Activated CD8-positive, alpha-beta memory T cell treated with anti-CD3 and anti-CD28 coated beads, Interleukin-2, amount 10 ng/mL, durations not matched to agents 7 days and 5 days (primary cell): Measurements from ENCODE around the gene ANAPC5. TPM values are rescaled to one million over a fixed set of nuclear protein-coding genes. Genes with fewer than 3 reads are reported as not detected.

Experiments used
- ATAC-seq: fragments of 150-1000 bp; cut with Tn5 transposase; one replicate; pipeline ENCODE4 v1.10.0; 2021; ENCODE audit warnings: moderate library complexity
- CTCF ChIA-PET: fragments of 350-600 bp; sonication (Branson Sonifier 250); formaldehyde crosslinking; loops from one replicate; lab custom pipeline; 2021; ENCODE audit warnings: antibody characterized with exemption; lab: Charles Lee
- DNase-seq: peaks from one replicate; pipeline ENCODE4 v3.0.0-alpha.2; 2020
- H3K27ac Mint-ChIP-seq: one replicate; pipeline ENCODE4 v1.8.0; 2021; ENCODE audit warnings: mild to moderate bottlenecking, mixed read lengths
- H3K27me3 Mint-ChIP-seq: one replicate; pipeline ENCODE4 v1.8.0; 2021; ENCODE audit warnings: mixed read lengths
- H3K36me3 Mint-ChIP-seq: one replicate; pipeline ENCODE4 v1.8.0; 2021; ENCODE audit warnings: mild to moderate bottlenecking, mixed read lengths
- H3K4me1 Mint-ChIP-seq: one replicate; pipeline ENCODE4 v1.8.0; 2021; ENCODE audit warnings: mixed read lengths
- H3K4me3 Mint-ChIP-seq: one replicate; pipeline ENCODE4 v1.8.0; 2021; ENCODE audit warnings: mild to moderate bottlenecking, moderate library complexity, mixed read lengths
- H3K9me3 Mint-ChIP-seq: one replicate; pipeline ENCODE4 v1.8.0; 2022; ENCODE audit warnings: low read depth, mixed read lengths
- total RNA-seq, 2 experiments: library from RNA; stranded (reverse); gene quantifications; one replicate each; pipeline ENCODE4 v1.2.3, GENCODE V29; 2021

Gene ANAPC5
- total RNA-seq, 2 experiments from 2014 or later = 138 to 157 TPM

DNA sequence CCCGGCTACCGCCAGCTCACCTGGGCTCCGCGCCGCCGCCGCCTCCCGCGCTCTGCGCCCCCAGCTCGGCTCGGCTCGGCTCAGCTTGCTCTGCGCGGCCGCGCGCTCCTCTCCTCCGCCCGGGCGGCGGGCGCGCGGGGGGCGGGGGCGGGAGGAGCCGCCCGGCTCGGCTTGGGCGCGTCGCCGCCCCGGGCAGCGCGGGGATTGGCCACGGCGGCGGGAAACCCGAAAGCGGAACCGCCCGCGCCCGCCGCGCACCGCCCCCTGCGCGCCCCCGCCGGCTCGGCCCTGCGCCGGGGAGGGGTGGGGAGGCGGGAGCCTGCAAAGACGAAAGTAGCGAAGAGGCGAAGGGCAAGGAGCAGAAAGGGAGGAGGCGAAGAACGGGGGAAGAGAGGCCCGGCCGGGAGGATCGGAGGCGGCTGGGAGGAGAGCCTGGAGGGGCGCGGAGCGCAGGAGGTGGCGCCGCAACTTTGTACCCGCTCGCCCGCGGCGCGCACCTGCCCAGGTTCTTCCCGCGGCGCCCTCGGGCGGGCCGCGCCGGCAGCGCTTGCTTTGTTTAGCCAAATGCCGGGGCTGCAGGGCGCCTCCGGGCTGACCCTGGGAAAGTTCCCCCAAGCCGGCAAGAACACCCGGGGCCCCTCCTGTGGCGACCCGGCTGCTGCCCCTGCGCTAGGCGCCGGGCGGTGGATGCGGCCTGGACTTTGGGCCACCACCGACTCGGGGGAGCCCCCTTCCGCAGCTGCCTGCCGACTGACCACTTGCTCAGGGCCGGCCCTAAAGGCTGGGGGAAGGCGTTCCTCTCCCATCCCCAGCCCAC is 55.4 kb downstream of the ANAPC5 start, which contains the start of gene CAMKK2:
Gene CAMKK2, minus strand, starts transcription at position 92 of the 817 bp plus-strand sequence. CDS start 22,183 bp downstream, outside the sequence.
- CTCF ChIA-PET = interaction anchor here (0.5 to 2.0 kb wide), 4 partner anchors 40 to 298 kb away, joined by 3 to 4 read pairs (median 4); partner anchors contain the start of gene ANAPC5
- no peaks in the 10 kb centered on the region for H3K27me3 Mint-ChIP-seq
- peaks cover 31% of the 10 kb centered on the region for H3K4me1 Mint-ChIP-seq
- ATAC-seq = peak; percentile 88
- peak within 1 kb of the TSS; percentile 87 for H3K4me3 Mint-ChIP-seq
- peak; percentile 90 for DNase-seq
- H3K9me3 Mint-ChIP-seq = no peaks in the 10 kb centered on the region
- peak within 1 kb of the TSS; percentile 84 for H3K27ac Mint-ChIP-seq
- peaks cover 3% of the 10 kb centered on the region for H3K36me3 Mint-ChIP-seq

DNA sequence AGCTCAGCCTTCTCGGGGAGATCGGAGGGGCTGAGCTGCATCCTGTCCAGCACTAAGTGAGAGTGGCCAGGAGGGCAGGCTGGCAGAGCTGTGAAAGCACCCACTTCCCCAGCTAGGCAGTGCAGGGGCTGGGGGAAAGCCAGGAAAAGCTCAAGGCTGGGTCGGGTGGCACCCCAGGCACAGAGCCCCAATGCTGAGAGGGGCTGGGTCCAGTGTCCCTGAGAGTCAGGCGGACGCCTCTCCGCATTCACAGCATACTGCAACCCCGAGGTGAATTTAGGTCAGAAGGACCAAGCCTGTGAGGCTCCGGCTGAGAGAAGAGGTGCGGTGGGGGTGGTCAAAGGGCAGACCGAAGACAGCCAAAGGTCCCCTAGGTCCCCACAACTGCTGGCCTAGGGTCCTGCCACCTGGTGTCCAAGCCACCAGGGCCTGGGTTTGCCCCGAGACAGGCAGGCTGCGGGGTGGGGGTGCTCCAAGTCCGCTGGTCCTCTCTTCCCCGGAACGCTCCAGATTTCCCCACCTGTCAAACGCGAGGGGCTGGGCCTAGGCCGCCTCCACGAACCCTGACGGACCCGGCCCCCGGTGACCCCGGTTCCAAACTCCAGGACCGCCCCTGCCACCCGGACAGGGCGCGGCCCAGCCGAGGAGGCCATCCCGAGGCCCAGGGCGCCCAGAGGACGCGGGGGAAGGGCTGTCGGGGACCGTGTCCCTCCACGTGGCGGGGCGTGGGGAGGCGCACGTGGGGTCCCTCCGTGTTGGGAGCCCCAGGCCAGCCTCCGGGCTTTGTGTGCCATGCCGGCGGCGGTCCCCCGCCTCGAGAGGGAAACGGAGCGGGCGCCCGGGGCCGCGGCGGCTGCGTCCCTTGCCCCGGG is 56.2 kb downstream of the ANAPC5 start:
- no peaks in the 10 kb centered on the region for H3K9me3 Mint-ChIP-seq

DNA sequence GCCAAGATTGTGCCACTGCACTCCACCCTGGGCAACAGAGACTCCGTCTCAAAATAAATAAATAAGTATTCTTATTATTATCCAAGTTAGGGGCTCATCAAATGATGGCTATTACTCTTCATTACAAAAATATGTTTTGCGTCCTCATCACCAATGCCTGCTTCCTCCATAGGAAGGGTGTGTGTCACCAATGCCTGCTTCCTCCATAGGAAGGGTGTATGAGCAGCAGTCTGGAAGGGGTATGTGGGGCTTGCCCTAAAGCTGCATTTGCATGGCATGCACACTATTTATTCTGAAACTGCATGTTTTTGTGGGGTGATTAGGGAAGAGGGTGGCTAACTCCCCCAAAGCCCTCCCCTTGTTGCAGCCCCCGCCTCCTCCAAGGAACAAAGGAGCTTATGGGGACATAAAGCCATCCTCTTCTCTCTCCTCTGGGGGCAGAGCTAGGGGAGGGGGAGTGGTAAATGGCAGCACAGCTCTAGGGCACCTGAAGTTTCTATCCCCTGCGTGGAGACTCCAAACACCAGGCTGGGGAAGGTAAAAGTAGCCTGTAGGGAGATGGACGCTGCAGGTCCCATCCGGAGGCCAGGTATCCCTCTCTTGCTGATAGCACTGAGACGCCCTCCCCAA is 57.0 kb downstream of the ANAPC5 start:
- Mint-ChIP-seq H3K9me3 (no peaks in the 10 kb centered on the region), H3K27me3 (no peaks in the 10 kb centered on the region), H3K36me3 (peaks cover 7% of the 10 kb centered on the region), H3K4me3 (peak overlapping the region; percentile 87), H3K27ac (peak overlapping the region; percentile 78), H3K4me1 (peaks cover 30% of the 10 kb centered on the region)
- ATAC-seq (no peak), DNase-seq (no peak)
- CTCF ChIA-PET = interaction anchor here (0.9 to 2.0 kb wide), 4 partner anchors 10 to 42 kb away, joined by 3 to 6 read pairs (median 4); no protein-coding TSS in a partner anchor

More for the DNA sequence above, 56.2 kb downstream of the ANAPC5 start:
- DNase-seq (peak; percentile 55), ATAC-seq (peak; percentile 24)
- CTCF ChIA-PET = interaction anchor here (0.9 to 2.0 kb wide), 4 partner anchors 10 to 41 kb away, joined by 3 to 6 read pairs (median 4); no protein-coding TSS in a partner anchor
- Mint-ChIP-seq H3K36me3 (peaks cover 7% of the 10 kb centered on the region), H3K27me3 (no peaks in the 10 kb centered on the region), H3K27ac (peak overlapping the region; percentile 78), H3K4me1 (peaks cover 33% of the 10 kb centered on the region), H3K4me3 (peak overlapping the region; percentile 87)

GRCh38 chr12:121294151-121294889 is 57.9 kb downstream of the ANAPC5 start:
- ATAC-seq = no peak
- DNase-seq = no peak
- peaks cover 7% of the 10 kb centered on the region for H3K36me3 Mint-ChIP-seq
- no peaks in the 10 kb centered on the region for H3K27me3 Mint-ChIP-seq
- peaks cover 26% of the 10 kb centered on the region for H3K4me1 Mint-ChIP-seq
- CTCF ChIA-PET = interaction anchor here (2.0 kb wide), 1 partner anchor 29 kb away, joined by 6 read pairs; no protein-coding TSS in a partner anchor
- H3K27ac Mint-ChIP-seq = no peak overlapping the region
- H3K4me3 Mint-ChIP-seq = no peak overlapping the region
- H3K9me3 Mint-ChIP-seq = no peaks in the 10 kb centered on the region

DNA sequence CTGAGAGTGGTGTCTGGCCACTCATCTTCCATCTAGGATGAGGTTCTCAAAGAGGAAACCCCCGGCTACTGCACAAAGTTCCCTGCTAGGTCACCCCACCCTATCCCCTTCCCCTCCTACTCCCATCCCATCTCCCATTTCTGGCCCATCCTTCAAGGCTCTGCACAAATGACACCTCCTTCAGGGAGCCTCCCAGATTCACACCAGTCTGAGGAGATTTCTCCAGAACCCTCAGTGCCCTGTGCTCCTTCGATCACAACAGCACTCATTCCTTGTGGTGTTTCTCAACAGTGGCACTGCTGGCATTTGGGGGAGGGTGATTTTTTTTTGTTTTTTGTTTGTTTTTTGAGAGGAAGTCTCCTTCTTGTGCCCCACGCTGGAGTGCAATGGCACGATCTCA is 58.6 kb downstream of the ANAPC5 start:
- peaks cover 23% of the 10 kb centered on the region for H3K4me1 Mint-ChIP-seq
- H3K27me3 Mint-ChIP-seq = no peaks in the 10 kb centered on the region
- H3K36me3 Mint-ChIP-seq = peaks cover 7% of the 10 kb centered on the region
- DNase-seq (no peak), ATAC-seq (no peak)
- no peak overlapping the region for H3K27ac Mint-ChIP-seq
- CTCF ChIA-PET = no interaction called here
- no peak overlapping the region for H3K4me3 Mint-ChIP-seq
- H3K9me3 Mint-ChIP-seq = no peaks in the 10 kb centered on the region

- no peak overlapping the region for H3K27ac Mint-ChIP-seq
- H3K4me1 Mint-ChIP-seq = peaks cover 18% of the 10 kb centered on the region
- peaks cover 7% of the 10 kb centered on the region for H3K36me3 Mint-ChIP-seq
- CTCF ChIA-PET = no interaction called here
- no peaks in the 10 kb centered on the region for H3K27me3 Mint-ChIP-seq
- DNase-seq (no peak), ATAC-seq (no peak)
- H3K9me3 Mint-ChIP-seq = no peaks in the 10 kb centered on the region
- no peak overlapping the region for H3K4me3 Mint-ChIP-seq
Measured at GRCh38 chr12:121290410-121290809, 61.8 kb downstream of the ANAPC5 start.

- no peak for DNase-seq
- ATAC-seq = no peak
- H3K27ac Mint-ChIP-seq = no peak overlapping the region
- no peaks in the 10 kb centered on the region for H3K9me3 Mint-ChIP-seq
- H3K27me3 Mint-ChIP-seq = no peaks in the 10 kb centered on the region
- H3K4me3 Mint-ChIP-seq = no peak overlapping the region
- peaks cover 7% of the 10 kb centered on the region for H3K36me3 Mint-ChIP-seq
- peaks cover 13% of the 10 kb centered on the region for H3K4me1 Mint-ChIP-seq
- CTCF ChIA-PET = no interaction called here
Measured at GRCh38 chr12:121289962-121290361, 62.2 kb downstream of the ANAPC5 start.

- H3K27ac Mint-ChIP-seq = no peak overlapping the region
- DNase-seq (no peak), ATAC-seq (no peak)
- CTCF ChIA-PET = no interaction called here
- H3K36me3 Mint-ChIP-seq = peaks cover 5% of the 10 kb centered on the region
- peaks cover 11% of the 10 kb centered on the region for H3K4me1 Mint-ChIP-seq
- no peak overlapping the region for H3K4me3 Mint-ChIP-seq
- no peaks in the 10 kb centered on the region for H3K9me3 Mint-ChIP-seq
- no peaks in the 10 kb centered on the region for H3K27me3 Mint-ChIP-seq
Measured at GRCh38 chr12:121288986-121289385, 63.2 kb downstream of the ANAPC5 start.

DNA sequence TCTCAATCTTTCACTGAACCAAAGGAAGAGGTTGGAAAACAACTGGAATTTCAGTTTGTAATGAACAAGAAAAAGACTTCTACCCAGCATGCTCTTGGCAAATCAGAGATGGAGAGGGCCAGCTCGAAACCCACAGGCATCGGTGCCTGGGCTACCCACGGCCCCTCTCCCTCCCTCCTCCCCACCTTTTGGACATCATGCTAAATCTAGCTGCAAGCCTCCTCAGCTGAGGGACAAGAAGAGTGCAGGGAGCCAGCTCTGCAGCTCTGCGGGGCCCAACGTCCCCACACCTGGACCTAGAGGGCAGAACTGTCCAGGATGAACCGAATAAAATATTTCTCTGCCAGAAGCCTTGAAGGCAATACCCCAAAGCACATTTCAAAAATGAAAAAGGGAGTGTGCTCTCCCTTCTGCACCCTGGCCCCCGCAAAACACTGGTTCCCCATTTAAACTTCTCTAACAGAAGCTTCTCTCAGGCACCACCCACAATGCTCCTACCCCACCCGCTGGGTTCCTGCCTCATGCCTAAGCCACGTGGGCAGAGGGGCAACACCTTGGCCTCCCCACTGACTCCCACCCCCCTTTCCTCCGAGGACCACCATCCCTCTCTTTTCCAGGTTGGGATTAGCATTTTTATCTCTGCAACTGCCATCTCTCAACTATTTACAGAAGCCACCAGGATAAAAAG is 63.9 kb downstream of the ANAPC5 start:
- Mint-ChIP-seq H3K27ac (no peak overlapping the region), H3K27me3 (no peaks in the 10 kb centered on the region), H3K4me3 (no peak overlapping the region), H3K4me1 (peaks cover 11% of the 10 kb centered on the region), H3K9me3 (no peaks in the 10 kb centered on the region), H3K36me3 (peaks cover 5% of the 10 kb centered on the region)
- ATAC-seq (no peak), DNase-seq (no peak)
- CTCF ChIA-PET = no interaction called here

DNA sequence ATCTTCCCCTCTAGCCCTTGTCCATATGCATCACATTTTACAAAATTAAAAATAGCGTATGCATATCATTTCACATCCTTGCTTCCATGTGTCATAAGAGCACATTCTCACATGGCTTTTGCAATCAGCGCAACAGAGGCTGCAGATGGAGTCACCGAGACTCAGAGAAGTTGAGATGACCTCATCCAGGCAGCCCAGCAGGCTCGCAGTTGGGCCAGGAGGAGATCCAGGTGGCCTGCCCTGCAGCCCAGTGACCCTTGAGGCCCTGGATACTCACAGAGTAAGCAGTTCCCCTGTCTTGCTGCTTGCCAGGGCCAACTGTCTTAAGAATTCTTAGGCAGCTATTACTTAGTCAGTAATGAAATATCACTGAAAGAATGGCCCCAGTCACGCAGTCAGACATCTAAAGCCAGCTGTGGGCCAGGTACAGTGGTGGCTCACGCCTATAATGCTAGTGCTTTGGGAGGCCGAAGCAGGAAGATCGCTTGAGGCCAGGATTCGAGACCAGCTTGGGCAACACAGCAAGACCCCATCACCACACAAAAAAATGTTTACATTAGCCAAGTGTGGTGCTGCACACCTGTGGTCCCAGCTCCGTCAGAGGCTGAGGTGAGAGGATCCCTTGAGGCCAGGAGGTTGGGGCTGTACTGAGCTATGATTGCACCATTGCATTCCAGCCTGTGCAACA is 64.8 kb downstream of the ANAPC5 start:
- ATAC-seq = no peak
- Mint-ChIP-seq H3K27ac (no peak overlapping the region), H3K27me3 (no peaks in the 10 kb centered on the region), H3K4me3 (no peak overlapping the region), H3K4me1 (peaks cover 7% of the 10 kb centered on the region), H3K9me3 (no peaks in the 10 kb centered on the region), H3K36me3 (peaks cover 3% of the 10 kb centered on the region)
- CTCF ChIA-PET = no interaction called here
- DNase-seq = no peak

DNA sequence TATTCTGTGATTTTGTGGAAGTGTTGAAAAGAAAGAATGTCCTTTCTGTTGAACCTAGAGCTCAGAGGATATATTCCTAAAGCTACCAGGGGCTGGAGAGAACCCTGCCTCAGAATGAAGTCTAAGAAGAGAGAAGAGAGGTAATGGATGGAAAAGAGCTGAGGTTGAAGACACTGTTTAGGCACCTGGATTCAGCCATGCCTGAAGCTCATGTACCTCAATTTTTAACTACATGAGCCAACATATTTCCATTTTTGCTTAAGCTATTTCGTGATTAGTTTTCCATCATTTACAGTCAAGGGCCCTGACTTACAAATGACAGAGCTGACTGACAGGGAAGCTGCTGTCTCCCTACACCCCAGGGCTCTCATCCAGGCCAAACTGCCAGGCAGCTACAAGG is 66.4 kb downstream of the ANAPC5 start:
- H3K4me1 Mint-ChIP-seq = peaks cover 3% of the 10 kb centered on the region
- no peak overlapping the region for H3K27ac Mint-ChIP-seq
- DNase-seq = no peak
- H3K27me3 Mint-ChIP-seq = no peaks in the 10 kb centered on the region
- no peaks in the 10 kb centered on the region for H3K9me3 Mint-ChIP-seq
- no peak for ATAC-seq
- CTCF ChIA-PET = interaction anchor here (0.8 kb wide), 1 partner anchor 10 kb away, joined by 3 read pairs; no protein-coding TSS in a partner anchor
- H3K4me3 Mint-ChIP-seq = no peak overlapping the region
- H3K36me3 Mint-ChIP-seq = peaks cover 3% of the 10 kb centered on the region
